ENCODE data around the gene PPM1L. TPM values are rescaled to one million over a fixed set of nuclear protein-coding genes. Genes with fewer than 3 reads are reported as not detected.

Gene PPM1L
- polyA plus RNA-seq, 1 experiment, result 0.66 TPM

- no peak for TF ChIP-seq CTCF (IDR thresholded peaks at IDR 0.05; ENCODE audit: insufficient read depth, low read depth, low read length)
- no peak for DNase-seq (ENCODE audit: low read depth)
- H3K4me3 ChIP-seq (ENCODE audit: low read depth, low read length), result no peak overlapping the region
- no peaks in the 10 kb centered on the region for H3K27me3 ChIP-seq (ENCODE audit: control insufficient read depth, insufficient read depth, low read length)
- ChIA-PET POLR2A (no interaction called here), CTCF (no interaction called here)
- H3K36me3 ChIP-seq (ENCODE audit: control insufficient read depth, insufficient read depth, low read length), result no peaks in the 10 kb centered on the region
These were observed 315.1 kb downstream of the PPM1L start for GRCh38 chr3:161070980-161071663.

GRCh38 chr3:161072211-161072621 lies 316.2 kb downstream of the PPM1L start:
- no peak for TF ChIP-seq CTCF (IDR thresholded peaks at IDR 0.05; ENCODE audit: insufficient read depth, low read depth, low read length)
- Histone ChIP-seq H3K27me3 (ENCODE audit: control insufficient read depth, insufficient read depth, low read length) (no peaks in the 10 kb centered on the region), H3K36me3 (ENCODE audit: control insufficient read depth, insufficient read depth, low read length) (no peaks in the 10 kb centered on the region), H3K4me3 (ENCODE audit: low read depth, low read length) (no peak overlapping the region)
- DNase-seq (ENCODE audit: low read depth), result no peak
- CTCF ChIA-PET, result no interaction called here
- POLR2A ChIA-PET, result no interaction called here

- Histone ChIP-seq H3K36me3 (ENCODE audit: control insufficient read depth, insufficient read depth, low read length) (no peaks in the 10 kb centered on the region), H3K27me3 (ENCODE audit: control insufficient read depth, insufficient read depth, low read length) (no peaks in the 10 kb centered on the region), H3K4me3 (ENCODE audit: low read depth, low read length) (no peak overlapping the region)
- TF ChIP-seq CTCF (IDR thresholded peaks at IDR 0.05; ENCODE audit: insufficient read depth, low read depth, low read length), result no peak
- ChIA-PET CTCF (interaction anchor here (0.8 kb wide), 1 partner anchor 46 kb away, joined by 3 read pairs; no protein-coding TSS in a partner anchor), POLR2A (no interaction called here)
- no peak for DNase-seq (ENCODE audit: low read depth)
These were observed 316.7 kb downstream of the PPM1L start for GRCh38 chr3:161072751-161073150.

GRCh38 chr3:161073181-161073580 lies 317.1 kb downstream of the PPM1L start:
- TF ChIP-seq CTCF (IDR thresholded peaks at IDR 0.05; ENCODE audit: insufficient read depth, low read depth, low read length), result no peak
- POLR2A ChIA-PET, result no interaction called here

GRCh38 chr3:161081633-161082032 lies 325.6 kb downstream of the PPM1L start:
- Histone ChIP-seq H3K36me3 (ENCODE audit: control insufficient read depth, insufficient read depth, low read length) (no peaks in the 10 kb centered on the region; the same call in 1 of the 2 replicates), H3K27me3 (ENCODE audit: control insufficient read depth, insufficient read depth, low read length) (no peaks in the 10 kb centered on the region), H3K4me3 (ENCODE audit: low read depth, low read length) (no peak overlapping the region)
- DNase-seq (ENCODE audit: low read depth), result no peak
- TF ChIP-seq CTCF (IDR thresholded peaks at IDR 0.05; ENCODE audit: insufficient read depth, low read depth, low read length), result no peak
- POLR2A ChIA-PET, result no interaction called here
- CTCF ChIA-PET, result no interaction called here

More at GRCh38 chr3:161073181-161073580, 317.1 kb downstream of the PPM1L start:
- no peaks in the 10 kb centered on the region for H3K27me3 ChIP-seq (ENCODE audit: control insufficient read depth, insufficient read depth, low read length)
- no peak for DNase-seq (ENCODE audit: low read depth)
- CTCF ChIA-PET, result interaction anchor here (0.8 kb wide), 1 partner anchor 46 kb away, joined by 3 read pairs; no protein-coding TSS in a partner anchor
- no peak overlapping the region for H3K4me3 ChIP-seq (ENCODE audit: low read depth, low read length)
- no peaks in the 10 kb centered on the region for H3K36me3 ChIP-seq (ENCODE audit: control insufficient read depth, insufficient read depth, low read length)
